Astrocyte (in vitro differentiated cells and primary cell): Measurements from ENCODE around the gene ADGRG6.

Experiments
- CTCF ChIP-seq: IDR thresholded peaks from 2 replicates; pipeline ENCODE4 v1.5.1; 2011; ENCODE audit warnings: low read depth, mild to moderate bottlenecking, inconsistent platforms, low read length, moderate library complexity; ENCODE audit not compliant: insufficient read depth
- EZH2 ChIP-seq: IDR thresholded peaks from 2 replicates; pipeline ENCODE4 v1.6.1; 2012; ENCODE audit warnings: mild to moderate bottlenecking, low read length, inconsistent platforms; ENCODE audit not compliant: insufficient read depth

GRCh38 chr6:142482249-142482648, 180.4 kb downstream of the ADGRG6 start:
- TF ChIP-seq CTCF: no peak
- no peak for TF ChIP-seq EZH2
